Measurements from ENCODE around the gene TSPAN18.

The TSPAN18 gene

GRCh38 chr11:44798607-44798972, 71.8 kb downstream of the TSPAN18 start:
- no peak for TF ChIP-seq CTCF (IDR thresholded peaks at IDR 0.05; ENCODE audit: insufficient read depth, low read depth, low read length, missing control alignments)
- no peak overlapping the region for H3K4me3 ChIP-seq (ENCODE audit: low read depth, low read length)
- no peak for DNase-seq (ENCODE audit: low read depth)

GRCh38 chr11:44799012-44799411, 72.2 kb downstream of the TSPAN18 start:
- no peak overlapping the region for H3K4me3 ChIP-seq (ENCODE audit: low read depth, low read length)
- DNase-seq (ENCODE audit: low read depth), result no peak
- TF ChIP-seq CTCF (IDR thresholded peaks at IDR 0.05; ENCODE audit: insufficient read depth, low read depth, low read length, missing control alignments), result no peak

- no peak for DNase-seq (ENCODE audit: low read depth)
- H3K4me3 ChIP-seq (ENCODE audit: low read depth, low read length), result no peak overlapping the region
- no peak for TF ChIP-seq CTCF (IDR thresholded peaks at IDR 0.05; ENCODE audit: insufficient read depth, low read depth, low read length, missing control alignments)
These were observed 75.6 kb downstream of the TSPAN18 start for GRCh38 chr11:44802347-44802746.

- no peak for TF ChIP-seq CTCF (IDR thresholded peaks at IDR 0.05; ENCODE audit: insufficient read depth, low read depth, low read length, missing control alignments)
These were observed 76.2 kb downstream of the TSPAN18 start for GRCh38 chr11:44803009-44803408.

GRCh38 chr11:44804449-44805437, 78.0 kb downstream of the TSPAN18 start:
- no peak for DNase-seq (ENCODE audit: low read depth)
- TF ChIP-seq CTCF (IDR thresholded peaks at IDR 0.05; ENCODE audit: insufficient read depth, low read depth, low read length, missing control alignments), result no peak
- no peak overlapping the region for H3K4me3 ChIP-seq (ENCODE audit: low read depth, low read length)

More at GRCh38 chr11:44803009-44803408, 76.2 kb downstream of the TSPAN18 start:
- H3K4me3 ChIP-seq (ENCODE audit: low read depth, low read length), result no peak overlapping the region
- DNase-seq (ENCODE audit: low read depth), result no peak

- TF ChIP-seq CTCF (IDR thresholded peaks at IDR 0.05; ENCODE audit: insufficient read depth, low read depth, low read length, missing control alignments), result no peak
- DNase-seq (ENCODE audit: low read depth), result no peak
- no peak overlapping the region for H3K4me3 ChIP-seq (ENCODE audit: low read depth, low read length)
These were observed 78.8 kb downstream of the TSPAN18 start for GRCh38 chr11:44805596-44805995.

Data from GM12865 (cell line).